GM18507 (cell line): ENCODE data around the gene TMEM190.
"Not testable (repeated sequence)": the region's sequence is repeated elsewhere in the genome, so short reads cannot be mapped to it uniquely, and the experiment has no call there.

Experiments used
- DNase-seq: peaks from one replicate; pipeline ENCODE4 v3.0.0; 2011; ENCODE audit warnings: low read depth; ENCODE audit not compliant: insufficient read length; ENCODE audit errors: extremely low spot score
- FAIRE-seq: peaks from 2 replicates; lab custom pipeline; 2011; peaks lifted over from hg19 to GRCh38; lab: Jason Lieb, UNC

TMEM190 gene

DNA sequence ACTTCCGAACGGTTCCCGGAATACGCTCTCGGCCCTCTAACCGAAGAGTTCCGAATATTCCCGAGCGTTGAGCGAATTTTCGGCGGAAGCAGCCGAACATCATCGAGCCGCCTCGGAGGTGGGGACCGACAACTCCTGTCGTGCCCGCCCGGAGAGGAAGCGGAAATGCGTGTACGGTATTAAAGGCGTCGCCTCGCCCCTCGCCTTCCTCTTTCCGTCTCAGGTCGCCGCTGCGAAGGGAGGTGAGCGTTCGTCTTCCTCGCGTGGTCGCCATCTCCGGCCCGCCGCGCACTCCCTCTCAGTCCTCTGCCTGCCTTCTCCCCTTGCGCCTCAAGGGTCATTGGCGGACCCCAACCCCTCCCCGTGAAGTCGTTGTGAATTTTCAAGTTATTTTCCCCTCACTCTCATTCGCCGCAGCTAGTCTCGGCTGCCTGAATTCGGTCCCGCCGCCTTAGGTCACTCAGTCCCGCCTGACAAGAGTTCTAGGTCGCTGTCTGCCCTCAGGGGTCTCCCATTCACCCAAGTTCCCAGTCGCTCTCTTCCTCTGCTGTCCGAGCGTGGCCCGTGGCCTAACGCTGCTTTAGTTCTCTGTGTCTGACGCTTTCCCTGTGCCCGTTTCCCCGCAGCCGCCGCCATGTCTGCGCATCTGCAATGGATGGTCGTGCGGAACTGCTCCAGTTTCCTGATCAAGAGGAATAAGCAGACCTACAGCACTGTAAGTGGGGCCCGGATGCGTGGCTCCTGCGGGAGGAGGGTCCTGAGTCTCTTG lies 9.3 kb downstream of the TMEM190 start, which contains the start of gene RPL28:
RPL28 (plus strand) TSS at position 209 of the 769 bp plus-strand sequence; CDS start at position 635, 426 bp downstream.
- DNase-seq = peak; percentile 88
- FAIRE-seq = peak; percentile 97

DNA sequence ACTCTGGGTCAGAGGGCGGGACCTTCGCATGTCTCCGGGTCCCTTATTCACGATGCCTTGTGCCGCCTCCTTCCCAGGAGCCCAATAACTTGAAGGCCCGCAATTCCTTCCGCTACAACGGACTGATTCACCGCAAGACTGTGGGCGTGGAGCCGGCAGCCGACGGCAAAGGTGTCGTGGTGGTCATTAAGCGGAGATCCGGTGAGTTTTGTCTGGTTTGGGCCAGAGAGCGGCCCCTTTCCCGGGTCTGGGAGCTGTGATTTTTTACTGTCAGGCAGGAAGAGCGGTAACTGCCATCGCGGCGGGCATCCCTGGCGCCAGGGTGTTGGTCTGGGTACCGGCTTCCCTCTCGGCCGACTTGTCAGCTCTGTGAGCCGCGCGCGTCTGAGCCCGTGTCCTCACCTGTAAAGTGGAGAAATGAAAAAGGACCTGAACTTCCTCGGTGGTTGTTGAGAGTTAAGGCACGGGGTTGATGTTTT lies 9.9 kb downstream of the TMEM190 start:
- no peak for DNase-seq
- FAIRE-seq = no peak

DNA sequence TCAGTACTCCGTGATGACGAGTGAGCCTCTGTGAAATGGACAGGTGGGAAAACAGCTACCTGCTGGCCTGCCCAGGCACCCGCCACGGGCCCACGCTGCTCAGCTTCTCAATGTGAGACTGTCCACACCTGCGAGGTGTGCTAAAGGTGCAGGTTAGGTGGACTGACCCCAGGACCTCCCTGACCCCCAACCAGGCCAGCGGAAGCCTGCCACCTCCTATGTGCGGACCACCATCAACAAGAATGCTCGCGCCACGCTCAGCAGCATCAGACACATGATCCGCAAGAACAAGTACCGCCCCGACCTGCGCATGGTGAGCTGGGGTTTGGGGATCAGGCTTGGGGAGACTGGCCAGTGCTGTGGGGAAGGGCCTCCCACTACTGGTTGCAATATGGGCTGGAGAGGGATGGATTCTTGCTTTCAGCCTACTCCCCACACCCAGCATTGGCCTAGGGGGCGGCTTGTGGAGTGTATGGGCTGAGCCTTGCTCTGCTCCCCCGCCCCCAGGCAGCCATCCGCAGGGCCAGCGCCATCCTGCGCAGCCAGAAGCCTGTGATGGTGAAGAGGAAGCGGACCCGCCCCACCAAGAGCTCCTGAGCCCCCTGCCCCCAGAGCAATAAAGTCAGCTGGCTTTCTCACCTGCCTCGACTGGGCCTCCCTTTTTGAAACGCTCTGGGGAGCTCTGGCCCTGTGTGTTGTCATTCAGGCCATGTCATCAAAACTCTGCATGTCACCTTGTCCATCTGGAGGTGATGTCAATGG lies 11.3 kb downstream of the TMEM190 start:
- DNase-seq = no peak
- no peak for FAIRE-seq

DNA sequence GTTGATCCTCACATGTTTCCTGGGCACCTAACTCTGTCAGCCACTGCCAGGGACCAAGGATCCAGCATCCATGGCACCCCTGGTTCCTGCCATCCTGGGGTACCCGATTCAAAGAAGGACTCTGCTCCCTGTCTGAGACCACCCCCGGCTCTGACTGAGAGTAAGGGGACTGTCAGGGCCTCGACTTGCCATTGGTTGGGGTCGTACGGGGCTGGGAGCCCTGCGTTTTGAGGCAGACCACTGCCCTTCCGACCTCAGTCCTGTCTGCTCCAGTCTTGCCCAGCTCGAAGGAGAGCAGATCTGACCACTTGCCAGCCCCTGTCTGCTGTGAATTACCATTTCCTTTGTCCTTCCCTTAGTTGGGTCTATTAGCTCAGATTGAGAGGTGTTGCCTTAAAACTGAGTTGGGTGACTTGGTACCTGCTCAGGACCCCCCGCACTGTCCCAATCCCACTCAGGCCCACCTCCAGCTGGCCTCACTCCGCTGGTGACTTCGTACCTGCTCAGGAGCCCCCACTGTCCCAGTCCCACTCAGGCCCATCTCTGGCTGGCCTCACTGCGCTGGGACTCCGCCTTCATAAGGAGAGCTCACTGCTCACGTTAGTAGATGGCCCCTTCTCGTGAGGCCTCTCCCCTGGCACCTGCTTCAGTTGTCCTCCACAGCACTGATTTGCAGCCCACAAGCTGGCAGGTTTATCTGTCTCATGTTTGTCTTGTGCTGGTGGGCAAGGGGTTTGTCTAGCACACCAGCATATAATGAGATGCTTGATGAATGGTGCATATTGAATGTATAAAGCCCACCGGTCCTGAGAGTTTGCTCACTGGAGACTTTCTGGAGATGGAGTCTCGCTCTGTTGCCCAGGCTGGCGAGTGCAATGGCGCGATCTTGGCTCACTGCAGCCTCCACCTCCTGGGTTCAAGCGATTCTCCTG lies 13.0 kb downstream of the TMEM190 start:
- DNase-seq (no peak), FAIRE-seq (no peak)

DNA sequence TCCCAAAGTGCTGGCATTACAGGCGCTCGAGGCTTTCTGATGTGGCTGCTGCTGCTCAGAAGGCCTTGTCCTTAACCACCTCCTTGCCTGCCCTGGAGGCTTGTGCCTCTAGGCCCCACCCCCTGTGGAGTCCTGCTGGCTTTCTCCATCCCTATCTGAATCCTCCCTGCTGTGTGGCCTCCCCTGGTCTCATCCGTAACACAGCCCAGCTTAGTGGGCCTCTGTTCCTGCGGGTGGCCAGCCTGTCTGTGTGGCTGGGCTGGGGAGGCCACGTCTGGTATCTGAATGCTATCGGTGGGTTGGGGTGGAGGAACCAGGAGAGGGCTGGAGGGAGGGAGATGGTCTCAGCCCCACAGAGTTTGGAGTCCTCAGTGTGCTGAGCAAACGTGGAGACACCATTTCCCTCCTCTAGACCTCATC lies 13.8 kb downstream of the TMEM190 start:
- FAIRE-seq (no peak), DNase-seq (no peak)

DNA sequence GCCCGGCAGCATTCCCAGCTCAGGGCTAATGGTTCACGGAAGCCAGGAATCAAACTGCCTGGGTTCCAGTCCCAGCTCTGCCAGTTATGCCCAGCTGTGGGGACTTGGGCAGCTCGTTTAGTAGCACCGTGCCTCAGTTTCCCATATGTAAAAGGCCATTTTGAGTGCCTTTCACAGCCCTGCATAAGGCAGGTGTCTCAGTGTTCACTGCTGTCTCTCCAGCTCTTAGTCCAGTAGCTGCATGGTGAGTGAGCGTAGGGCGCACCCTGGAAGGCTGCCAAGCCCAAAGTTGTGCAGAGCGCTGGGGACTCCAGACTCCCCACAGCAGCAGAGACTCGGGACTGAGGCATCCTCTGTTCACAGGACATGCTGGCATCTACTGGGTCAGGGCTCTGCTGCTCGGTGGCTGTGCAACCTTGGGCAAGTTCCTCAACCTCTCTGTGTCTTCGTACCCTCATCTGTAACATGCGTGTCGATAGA lies 14.6 kb downstream of the TMEM190 start:
- FAIRE-seq (no peak), DNase-seq (no peak)

DNA sequence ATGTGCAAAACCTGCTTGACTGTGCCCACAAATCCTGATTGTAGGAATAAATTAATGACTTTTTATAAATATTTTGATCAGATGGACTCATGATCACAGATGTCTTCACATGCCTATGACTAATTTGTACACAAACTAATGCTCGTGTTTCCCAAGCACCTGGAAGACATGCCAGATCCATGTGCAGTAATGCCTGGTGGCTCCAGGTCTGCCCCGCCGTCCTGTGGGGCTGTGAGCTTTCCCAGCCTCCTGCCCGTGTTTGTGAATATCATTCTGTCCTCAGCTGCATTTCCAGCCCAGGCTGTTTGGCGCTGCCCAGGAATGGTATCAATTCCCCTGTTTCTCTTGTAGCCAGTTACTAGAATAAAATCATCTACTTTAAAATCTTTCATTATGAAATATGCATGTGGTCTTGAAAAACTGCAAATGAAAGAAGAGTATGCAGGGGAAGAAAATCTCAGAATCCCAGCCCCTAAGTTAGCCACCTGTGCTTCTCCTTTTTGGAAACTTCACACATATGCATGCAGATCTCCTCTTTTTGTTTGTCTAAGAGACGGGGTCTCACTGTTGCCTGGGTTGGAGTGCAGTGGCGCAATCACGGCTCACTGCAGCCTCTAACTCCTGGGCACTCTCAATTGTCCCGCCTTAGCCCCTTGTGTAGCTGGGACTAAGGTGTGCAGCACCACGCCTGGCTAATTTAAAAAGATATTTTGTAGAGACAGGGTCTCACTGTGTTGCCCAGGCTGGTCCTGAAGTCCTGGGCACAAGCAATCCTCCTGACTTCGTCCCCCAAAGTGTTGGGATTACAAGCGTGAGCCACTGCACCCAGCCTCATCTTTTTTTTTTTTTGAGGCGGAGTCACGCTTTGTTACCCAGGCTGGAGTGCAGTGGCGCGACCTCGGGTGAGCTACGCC lies 15.3 kb downstream of the TMEM190 start:
- DNase-seq = no peak
- FAIRE-seq = no peak

DNA sequence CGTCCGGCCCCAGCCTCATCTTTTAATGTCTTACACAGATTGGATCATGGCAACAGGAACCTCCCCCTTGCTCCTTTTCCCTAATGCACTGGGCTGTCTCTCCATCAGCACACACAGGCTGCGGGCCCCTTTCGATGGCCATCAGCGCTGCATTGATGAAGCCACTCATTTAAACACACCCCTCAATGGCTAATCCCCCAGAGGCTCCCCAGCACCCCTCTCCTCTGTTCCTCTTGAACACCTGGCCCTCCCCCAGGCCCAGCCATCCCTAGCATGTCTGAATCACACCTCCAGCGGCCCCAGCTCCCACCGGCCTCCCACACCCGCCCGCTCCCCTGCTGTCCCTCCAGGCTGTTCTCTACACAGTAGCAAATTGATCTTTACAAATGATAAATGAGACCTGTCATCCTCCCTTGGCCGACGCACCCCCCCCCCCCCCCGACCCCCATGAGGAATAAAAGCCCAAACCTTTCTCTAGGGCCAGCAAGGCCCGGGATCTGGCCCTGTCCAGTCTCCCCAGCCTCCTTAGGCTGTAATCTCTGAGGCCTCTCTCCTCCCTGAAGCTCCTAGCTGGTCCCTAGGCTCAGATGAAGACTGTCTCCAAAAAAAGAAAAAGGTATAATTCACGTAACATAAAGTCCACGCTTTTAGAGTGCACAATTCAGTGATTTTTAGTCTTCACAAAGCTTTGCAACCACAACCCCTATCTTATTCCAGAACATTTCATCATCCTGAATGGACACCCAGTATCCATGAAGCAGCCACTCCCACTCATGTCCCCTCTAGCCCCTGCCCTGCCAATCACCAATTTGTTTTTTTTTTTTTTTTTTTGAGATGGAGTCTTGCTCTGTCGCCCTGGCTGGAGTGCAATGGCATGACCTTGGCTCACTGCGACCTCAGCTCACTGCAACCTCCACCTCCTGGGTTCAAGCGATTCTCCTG lies 16.5 kb downstream of the TMEM190 start:
- FAIRE-seq = no peak
- no peak for DNase-seq

DNA sequence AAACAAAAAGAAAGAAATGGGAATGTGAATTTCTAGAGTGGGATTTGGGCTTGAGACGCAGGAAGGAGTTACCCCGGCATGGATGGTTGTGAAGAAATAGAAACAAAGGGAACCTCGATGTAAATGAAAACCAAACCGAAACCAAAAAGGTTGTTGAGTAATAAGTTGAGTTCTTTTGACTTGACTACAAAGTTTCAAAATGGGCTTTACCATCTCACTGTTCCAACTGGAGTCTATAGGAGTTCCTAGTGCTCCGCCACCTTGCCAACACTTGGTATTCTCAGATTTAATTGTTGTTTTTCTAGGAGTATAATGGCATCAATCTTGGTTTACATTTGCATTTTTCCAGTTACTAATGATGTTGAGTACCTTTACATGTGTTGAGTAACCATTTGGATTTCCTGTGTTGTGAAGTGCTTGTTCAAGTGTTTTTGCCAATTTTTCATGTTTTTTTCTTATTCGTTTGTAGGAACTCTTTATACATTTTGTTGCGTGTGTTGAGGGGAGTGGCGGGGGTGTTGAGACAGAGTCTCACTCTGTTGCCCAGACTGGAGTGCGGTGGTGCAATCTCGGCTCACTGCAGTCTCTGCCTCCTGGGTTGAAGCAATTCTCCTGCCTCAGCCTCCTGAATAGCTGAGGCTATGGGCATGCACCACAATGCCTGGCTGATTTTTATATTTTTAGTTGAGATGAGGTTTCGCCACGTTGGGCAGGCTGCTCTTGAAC lies 21.7 kb downstream of the TMEM190 start:
- peak; percentile 78 for FAIRE-seq
- DNase-seq = no peak

DNA sequence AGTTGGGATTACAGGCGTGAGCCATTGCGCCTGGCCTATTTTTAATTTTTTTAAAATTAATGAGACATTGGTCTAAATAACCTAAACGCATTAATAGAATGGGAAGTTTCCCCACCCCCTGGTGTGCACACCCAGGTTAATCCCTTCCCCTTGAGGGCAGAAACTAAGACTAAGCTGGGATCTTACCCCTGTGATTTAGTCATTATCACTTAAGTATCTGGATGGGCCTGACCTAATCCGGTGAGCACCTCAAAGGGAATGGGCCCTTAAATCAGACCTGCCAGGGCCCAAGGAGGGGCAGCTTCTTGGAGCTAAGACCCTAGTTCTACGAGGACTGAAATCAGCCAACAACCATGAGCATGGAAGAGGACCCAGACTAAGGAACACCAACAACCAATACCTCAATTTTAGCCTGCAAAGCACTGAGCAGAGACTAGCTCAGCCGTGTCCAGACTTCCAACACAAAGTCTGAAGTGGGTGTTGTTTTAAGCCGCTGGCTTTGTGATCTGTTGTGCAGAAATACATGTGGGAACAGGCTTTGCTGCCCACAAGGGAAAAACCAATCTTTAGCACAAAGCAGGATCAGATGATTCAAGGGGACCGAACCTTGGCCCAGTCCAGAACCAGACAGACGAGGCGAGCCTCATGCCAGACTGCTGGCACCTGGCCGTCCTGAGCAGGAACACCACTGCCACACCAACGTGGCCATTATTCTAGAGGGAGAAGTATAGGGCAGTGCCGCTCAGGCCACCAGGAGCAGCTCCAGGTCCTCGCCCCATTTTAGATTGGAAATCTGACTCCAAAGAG lies 23.9 kb downstream of the TMEM190 start:
- no peak for FAIRE-seq
- no peak for DNase-seq

DNA sequence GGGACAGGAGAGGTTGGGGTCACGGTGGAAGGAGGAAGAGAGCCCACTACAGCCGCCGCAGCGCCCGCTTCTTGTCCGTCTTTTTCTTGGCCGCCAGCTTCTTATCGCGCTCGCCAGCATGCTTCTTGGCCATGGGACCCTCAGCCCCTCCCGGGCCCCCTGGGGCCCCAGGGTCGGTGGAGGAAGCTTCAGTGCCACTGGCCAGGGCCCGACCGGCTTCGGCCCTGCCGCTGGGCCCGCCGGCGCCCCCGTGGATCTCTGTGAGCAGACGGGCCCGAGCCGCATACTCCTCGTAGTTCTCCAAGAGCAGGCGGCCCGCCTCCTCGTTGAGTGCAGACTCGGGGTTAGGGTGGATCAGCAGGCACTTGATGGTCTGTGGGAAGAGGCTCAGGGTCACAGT lies 24.8 kb downstream of the TMEM190 start:
- not testable (repeated sequence) for FAIRE-seq, DNase-seq

DNA sequence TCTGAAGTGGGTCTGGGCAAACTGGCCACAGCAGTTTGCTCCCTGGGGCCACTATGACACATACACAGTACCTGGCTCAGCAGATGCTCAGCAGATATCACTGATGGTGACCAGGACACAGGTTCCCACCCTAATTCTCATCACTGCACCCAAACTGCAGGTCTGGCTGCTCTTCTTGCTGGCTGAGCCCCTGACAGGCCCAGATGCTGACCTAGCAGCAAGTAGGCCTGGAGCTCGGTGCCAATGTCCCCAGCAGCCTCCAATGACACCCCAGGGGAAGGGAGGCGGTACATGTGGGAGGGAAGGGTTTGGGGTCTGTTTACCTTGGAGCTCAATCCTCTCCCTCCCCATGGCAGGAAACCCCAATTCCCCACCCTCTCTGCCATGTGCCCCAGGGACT lies 25.9 kb downstream of the TMEM190 start:
- DNase-seq = no peak
- FAIRE-seq = no peak

DNA sequence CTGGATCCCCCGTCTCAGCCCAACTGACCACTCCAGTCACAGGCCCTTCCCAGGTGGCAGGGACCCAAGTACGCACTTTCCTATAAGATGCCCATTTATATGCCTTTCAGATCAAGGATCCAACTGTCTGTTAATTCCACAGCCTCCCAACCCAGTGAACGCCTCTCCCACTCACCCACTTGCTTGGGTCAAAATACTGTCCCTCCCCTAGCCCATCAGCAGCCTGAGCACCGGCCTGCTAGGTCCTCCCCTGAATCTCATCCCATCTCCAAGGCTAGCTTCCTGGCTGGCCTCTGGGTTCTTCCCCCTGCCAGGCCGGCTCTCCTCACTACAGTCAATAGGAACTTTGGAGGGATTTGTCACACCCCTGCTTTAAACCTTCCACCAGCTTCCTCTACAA lies 29.0 kb downstream of the TMEM190 start:
- no peak for FAIRE-seq
- no peak for DNase-seq

DNA sequence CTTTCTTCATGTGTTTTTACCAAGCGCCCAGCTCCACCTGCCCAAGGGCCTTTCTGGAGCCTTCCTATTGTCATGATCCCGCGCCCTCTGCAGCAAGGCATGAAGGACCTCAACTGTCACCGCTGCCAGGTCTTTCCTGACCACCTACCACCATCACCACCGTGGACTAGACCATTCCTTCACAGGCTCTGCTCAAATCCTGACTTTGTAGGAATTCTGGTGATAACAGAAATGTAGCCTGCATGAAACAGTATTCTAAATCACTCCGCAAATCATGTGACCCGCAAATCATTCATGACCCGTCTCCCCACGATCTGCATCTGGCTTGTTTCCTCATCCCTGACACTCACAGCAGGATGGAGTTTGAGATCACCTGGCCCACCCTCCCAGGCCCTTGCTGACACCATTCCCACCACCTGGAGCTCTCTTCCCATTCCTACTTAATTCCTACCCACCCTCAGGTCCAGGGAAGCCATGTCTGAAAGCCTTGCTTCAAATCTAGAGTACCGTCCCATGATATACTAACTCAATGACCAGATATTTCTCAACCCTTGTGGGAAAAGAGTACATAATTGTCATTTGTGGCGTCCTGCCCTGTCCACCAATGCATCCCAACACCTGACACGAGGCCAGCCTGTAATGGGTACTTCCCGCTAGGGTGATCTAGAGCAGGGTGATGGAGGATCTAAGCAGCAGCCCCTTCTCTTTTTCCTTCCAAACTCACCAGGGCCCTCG lies 29.6 kb downstream of the TMEM190 start:
- no peak for DNase-seq
- no peak for FAIRE-seq

DNA sequence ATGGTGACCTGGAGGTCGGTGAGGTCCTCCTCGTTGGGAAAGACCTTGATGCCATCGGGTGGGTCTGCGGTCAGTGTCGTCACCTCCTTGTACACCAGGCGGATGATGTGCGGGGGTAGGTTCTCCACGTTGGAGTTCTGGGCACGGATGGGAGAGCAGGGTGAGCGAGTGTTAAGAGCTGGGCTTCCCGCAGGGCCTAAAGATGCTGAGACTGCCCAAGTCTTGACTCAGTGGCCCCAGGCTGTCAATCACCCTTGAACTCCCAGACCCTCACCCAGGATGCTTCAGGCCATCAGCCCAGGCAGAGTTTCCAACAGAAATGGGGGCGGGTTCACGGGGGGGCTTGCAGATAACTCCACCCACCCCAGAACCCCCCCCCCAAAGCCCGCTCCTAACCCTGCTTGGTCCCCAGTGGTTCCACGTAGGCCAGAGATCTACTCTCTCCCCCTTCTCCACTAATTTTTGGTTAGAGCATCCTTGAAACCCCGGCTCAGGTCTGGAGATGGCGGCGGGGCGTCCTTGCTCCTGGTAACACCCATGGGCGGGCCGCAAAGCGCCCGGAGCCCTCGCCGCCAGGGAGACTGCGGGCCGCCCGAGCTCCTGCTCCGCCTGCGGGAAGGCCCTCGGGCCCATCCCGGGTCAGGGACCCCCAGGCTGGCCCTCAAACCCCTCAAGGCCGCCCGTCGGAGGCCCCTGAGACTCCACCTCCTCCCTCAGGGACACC lies 30.4 kb downstream of the TMEM190 start:
- no peak for FAIRE-seq
- no peak for DNase-seq
